Measurements from ENCODE around the gene CTSZ. TPM values are rescaled to one million over a fixed set of nuclear protein-coding genes. Genes with fewer than 3 reads are reported as not detected.
"Not testable (repeated sequence)": the region's sequence is repeated elsewhere in the genome, so short reads cannot be mapped to it uniquely, and the experiment has no call there.

The CTSZ gene
- total RNA-seq, 1 donor = 79.9 TPM

DNA sequence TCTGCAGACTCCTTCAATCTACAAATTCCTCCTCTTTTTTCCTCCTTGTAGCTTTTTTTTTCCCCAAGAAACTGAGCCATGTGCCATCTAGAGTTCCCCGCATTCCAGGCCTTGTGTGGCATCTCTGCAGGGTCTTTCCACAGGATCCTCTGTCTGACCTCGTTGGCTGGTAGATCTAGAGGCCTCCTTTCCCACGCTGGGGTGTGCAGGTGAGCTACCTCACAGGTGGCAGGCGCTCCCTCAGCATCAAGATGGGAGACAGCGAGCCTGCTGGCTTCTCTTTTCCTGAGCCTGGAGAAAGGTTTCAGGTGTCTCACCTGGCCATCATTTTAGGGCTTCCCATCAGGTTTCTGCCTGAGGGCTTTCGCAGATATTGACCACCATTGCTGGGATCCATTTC lies 35.6 kb downstream of the CTSZ start:
- DNase-seq (ENCODE audit: low read depth) = no peak
- H3K4me3 ChIP-seq (ENCODE audit: low read depth, low read length) = no peak overlapping the region
- TF ChIP-seq, protein P1, sequence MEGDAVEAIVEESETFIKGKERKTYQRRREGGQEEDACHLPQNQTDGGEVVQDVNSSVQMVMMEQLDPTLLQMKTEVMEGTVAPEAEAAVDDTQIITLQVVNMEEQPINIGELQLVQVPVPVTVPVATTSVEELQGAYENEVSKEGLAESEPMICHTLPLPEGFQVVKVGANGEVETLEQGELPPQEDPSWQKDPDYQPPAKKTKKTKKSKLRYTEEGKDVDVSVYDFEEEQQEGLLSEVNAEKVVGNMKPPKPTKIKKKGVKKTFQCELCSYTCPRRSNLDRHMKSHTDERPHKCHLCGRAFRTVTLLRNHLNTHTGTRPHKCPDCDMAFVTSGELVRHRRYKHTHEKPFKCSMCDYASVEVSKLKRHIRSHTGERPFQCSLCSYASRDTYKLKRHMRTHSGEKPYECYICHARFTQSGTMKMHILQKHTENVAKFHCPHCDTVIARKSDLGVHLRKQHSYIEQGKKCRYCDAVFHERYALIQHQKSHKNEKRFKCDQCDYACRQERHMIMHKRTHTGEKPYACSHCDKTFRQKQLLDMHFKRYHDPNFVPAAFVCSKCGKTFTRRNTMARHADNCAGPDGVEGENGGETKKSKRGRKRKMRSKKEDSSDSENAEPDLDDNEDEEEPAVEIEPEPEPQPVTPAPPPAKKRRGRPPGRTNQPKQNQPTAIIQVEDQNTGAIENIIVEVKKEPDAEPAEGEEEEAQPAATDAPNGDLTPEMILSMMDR (IDR thresholded peaks at IDR 0.05; ENCODE audit: insufficient read depth, low read depth, low read length) = no peak

DNA sequence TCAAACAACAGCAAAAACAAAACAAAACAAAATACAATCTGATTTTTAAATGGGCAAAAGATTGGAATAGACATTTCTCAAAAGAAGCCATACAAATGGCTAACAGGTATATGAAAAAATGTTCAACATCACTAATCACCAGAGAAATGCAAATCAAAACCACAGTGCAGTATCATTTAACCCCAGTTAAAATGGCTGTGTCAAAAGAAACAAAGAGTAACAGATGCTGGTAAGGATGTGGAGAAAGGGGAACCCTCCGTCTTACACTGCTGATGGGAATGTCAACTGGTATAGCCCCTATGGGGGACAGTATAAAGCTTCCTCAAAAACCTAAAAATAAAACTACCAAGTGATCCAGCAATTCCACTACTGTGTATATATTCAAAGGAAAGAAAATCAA lies 36.9 kb downstream of the CTSZ start:
- no peak for DNase-seq (ENCODE audit: low read depth)
- H3K4me3 ChIP-seq (ENCODE audit: low read depth, low read length) = no peak overlapping the region
- TF ChIP-seq, protein P1 (IDR thresholded peaks at IDR 0.05; ENCODE audit: insufficient read depth, low read depth, low read length) = no peak

DNA sequence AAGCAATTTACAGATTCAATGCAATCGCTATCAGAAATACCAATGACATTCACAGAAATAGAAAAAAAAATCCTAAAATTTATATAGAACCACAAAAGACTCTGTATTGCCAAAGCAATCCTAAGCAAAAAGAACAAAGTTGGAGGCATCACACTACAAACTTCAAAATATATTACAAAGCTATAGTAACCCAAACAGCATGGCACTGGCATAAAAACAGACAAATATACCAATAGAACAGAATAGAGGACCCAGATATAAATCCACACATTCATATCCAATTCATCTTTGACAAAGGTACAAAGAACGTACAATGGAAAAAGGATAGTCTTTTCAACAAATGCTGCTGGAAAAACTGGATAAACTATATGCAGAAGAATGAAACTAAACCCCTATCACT lies 37.6 kb downstream of the CTSZ start:
- TF ChIP-seq, protein P1 (IDR thresholded peaks at IDR 0.05; ENCODE audit: insufficient read depth, low read depth, low read length) = no peak
- no peak overlapping the region for H3K4me3 ChIP-seq (ENCODE audit: low read depth, low read length)
- no peak for DNase-seq (ENCODE audit: low read depth)

DNA sequence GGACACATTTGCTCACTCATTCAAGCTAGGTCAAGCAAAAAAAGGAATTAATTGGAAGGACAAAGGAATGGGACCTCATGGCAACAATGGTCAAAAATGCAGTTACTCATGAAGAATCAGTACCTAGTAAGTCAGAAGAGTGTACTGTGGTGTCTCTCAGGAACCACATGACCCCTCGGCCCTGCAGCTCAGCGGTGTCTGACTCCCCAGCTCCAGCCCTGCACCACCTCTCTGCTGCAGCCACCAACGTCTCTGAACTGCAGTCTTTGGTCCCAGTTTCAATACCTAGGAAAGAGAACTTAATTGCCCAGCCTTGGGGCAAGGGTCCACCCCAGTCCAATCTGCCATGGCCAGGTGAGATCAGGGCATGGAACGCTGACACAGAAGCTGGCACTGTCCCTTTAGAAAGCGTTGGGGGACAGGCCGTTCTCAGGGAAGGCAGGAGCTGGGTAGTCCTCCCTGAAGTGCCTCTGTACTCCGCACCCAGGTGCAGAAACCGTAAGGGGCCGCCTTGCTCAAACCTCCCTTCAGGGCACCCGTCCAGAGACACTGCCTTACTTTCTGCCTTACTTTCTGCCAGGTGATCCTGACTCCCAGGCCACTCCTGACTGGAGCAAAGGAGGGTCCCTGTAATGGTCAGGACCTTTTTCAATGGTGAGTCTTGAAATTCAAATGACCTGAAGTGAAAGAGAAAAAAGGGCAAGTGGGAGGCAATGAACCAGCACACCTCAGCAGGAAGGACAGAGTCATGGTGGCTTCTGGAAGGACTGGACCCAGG lies 39.2 kb downstream of the CTSZ start:
- DNase-seq (ENCODE audit: low read depth) = no peak
- no peak overlapping the region for H3K4me3 ChIP-seq (ENCODE audit: low read depth, low read length)
- TF ChIP-seq, protein P1 (IDR thresholded peaks at IDR 0.05; ENCODE audit: insufficient read depth, low read depth, low read length) = no peak

DNA sequence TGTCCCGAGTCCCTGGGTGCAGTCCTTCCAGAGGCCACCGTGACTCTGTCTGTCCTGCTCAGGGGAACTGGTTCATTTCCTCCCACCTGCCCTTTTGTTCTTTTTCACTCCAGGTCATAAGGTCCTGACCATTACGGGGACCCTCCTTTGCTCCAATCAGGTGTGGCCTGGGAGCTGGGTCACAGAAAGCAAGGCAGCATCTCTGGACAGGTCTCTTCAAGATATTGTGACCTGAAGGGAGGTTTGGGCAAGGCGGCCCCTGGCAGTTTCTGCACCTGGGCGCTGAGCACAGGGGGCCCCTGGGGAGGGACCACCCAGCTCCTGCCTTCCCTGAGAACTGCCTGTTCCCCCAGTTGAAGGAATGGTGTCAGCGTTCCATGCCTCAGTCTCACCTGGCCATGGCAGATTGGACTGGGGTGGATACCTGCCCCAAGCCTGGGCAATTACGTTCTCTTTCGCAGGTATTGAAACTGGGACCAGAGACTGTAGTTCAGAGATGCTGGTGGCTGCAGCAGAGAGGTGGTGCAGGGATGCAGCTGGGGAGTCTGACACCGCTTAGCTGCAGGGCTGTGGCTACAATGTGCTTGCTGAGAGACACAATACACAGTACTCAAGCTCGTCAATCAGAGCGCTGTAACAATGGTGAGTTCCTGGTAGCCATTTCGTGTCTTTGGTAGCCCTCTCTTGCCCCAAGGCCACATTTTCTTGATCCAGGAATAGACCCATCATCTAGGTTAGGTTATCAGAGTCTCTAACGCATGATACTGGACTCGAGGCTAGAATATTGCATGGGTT lies 41.6 kb downstream of the CTSZ start:
- DNase-seq (ENCODE audit: low read depth) = no peak
- no peak overlapping the region for H3K4me3 ChIP-seq (ENCODE audit: low read depth, low read length)
- TF ChIP-seq, protein P1 (IDR thresholded peaks at IDR 0.05; ENCODE audit: insufficient read depth, low read depth, low read length) = no peak

DNA sequence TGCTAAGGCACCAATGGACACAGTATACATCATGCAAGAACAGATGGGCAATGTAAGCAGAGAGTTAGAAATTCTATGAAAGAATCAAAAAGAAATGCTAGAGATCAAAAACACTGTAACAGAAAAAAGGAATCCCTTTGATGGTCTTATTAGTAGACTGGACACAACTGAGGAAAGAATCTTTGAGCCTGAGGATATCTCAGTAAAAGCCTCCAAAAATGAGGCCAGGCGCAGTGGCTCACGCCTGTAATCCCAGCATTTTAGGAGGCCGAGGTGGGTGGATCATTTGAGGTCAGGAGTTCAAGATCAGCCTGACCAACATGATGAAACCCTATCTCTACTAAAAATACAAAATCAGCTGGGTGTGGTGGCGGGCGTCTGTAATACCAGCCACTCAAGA lies 43.1 kb downstream of the CTSZ start:
- H3K4me3 ChIP-seq (ENCODE audit: low read depth, low read length); DNase-seq (ENCODE audit: low read depth): not testable (repeated sequence)

DNA sequence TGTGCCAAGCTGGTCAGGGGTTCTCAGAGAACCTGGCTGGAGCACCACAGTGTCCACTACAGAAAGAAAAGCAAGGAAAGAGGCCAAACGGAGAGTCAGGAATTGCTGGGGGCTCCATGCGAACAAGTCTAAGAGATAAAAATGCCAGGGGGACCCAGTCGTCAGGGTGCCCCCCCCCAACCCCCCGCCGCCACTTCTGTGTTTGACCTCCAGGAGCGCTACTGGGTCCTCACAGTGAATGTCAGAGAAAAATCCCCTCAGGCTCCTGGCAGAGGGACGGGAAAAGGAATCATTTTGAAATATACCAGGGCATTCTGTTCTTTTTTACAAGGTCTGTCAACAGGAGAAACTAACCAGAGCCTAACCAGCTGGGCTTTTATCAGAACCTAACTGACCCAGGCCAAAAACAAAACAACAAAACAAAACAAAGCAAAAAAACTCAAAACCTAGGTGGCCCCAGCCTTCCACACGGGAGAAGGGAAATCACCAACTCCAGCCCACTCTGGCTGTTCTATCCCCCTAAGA lies 43.9 kb downstream of the CTSZ start:
- TF ChIP-seq, protein P1 (IDR thresholded peaks at IDR 0.05; ENCODE audit: insufficient read depth, low read depth, low read length) = no peak
- H3K4me3 ChIP-seq (ENCODE audit: low read depth, low read length) = no peak overlapping the region

More for the DNA sequence above, 43.9 kb downstream of the CTSZ start:
- DNase-seq (ENCODE audit: low read depth) = peak; percentile 11

Measured in fibroblast of villous mesenchyme (primary cell).